Mesothelial cell of epicardium (in vitro differentiated cells): ENCODE measurements around the gene ATXN2. TPM values are rescaled to one million over a fixed set of nuclear protein-coding genes. Genes with fewer than 3 reads are reported as not detected.
A peak's percentile ranks its signal among the peaks of the same experiment; 100 is the strongest.

ENCODE experiments used
- DNase-seq, 2 experiments: peaks; one replicate each; pipeline ENCODE4 v3.0.0; 2021; ENCODE audit warnings: low spot score in 2 of 2; ENCODE audit not compliant: unreplicated experiment in 2 of 2
- H3K27ac Mint-ChIP-seq: 2 replicates; pipeline ENCODE4 v1.8.0; 2021; ENCODE audit warnings: mixed read lengths
- H3K27me3 Mint-ChIP-seq: 2 replicates; pipeline ENCODE4 v1.8.0; 2021; ENCODE audit warnings: low read depth, mixed read lengths
- H3K36me3 Mint-ChIP-seq: 2 replicates; pipeline ENCODE4 v1.8.0; 2021; ENCODE audit warnings: mixed read lengths
- H3K4me1 Mint-ChIP-seq: 2 replicates; pipeline ENCODE4 v1.8.0; 2021; ENCODE audit warnings: mixed read lengths
- H3K4me3 Mint-ChIP-seq: 2 replicates; pipeline ENCODE4 v1.8.0; 2021; ENCODE audit warnings: mild to moderate bottlenecking, moderate library complexity, mixed read lengths
- H3K9me3 Mint-ChIP-seq: 2 replicates; pipeline ENCODE4 v1.8.0; 2021; ENCODE audit warnings: mixed read lengths
- CTCF ChIP-seq: fragments of 200-600 bp; sonication (generic); IDR thresholded peaks from one replicate; pipeline ENCODE4 v1.5.0; 2021; ENCODE audit warnings: antibody characterized with exemption; ENCODE audit not compliant: unreplicated experiment
- total RNA-seq: library from RNA; stranded (reverse); gene quantifications from 3 replicates; pipeline ENCODE4 v1.2.1, GENCODE V29; 2021

ATXN2 gene
- total RNA-seq, 1 donor from 2014 or later, result 152 TPM

GRCh38 chr12:111412007-111412829, 186.9 kb downstream of the ATXN2 start:
- no peak for DNase-seq
- Mint-ChIP-seq H3K9me3 (no peaks in the 10 kb centered on the region), H3K27me3 (peaks cover 2% of the 10 kb centered on the region), H3K27ac (peak overlapping the region; percentile 1), H3K4me3 (no peak overlapping the region), H3K36me3 (no peaks in the 10 kb centered on the region), H3K4me1 (no peaks in the 10 kb centered on the region)
- TF ChIP-seq CTCF, result no peak

GRCh38 chr12:111411185-111411764, 187.8 kb downstream of the ATXN2 start:
- peaks cover 10% of the 10 kb centered on the region for H3K27me3 Mint-ChIP-seq
- peaks cover 6% of the 10 kb centered on the region for H3K4me1 Mint-ChIP-seq
- DNase-seq, result no peak
- H3K9me3 Mint-ChIP-seq, result no peaks in the 10 kb centered on the region
- TF ChIP-seq CTCF, result no peak
- H3K4me3 Mint-ChIP-seq, result no peak overlapping the region
- no peaks in the 10 kb centered on the region for H3K36me3 Mint-ChIP-seq
- no peak overlapping the region for H3K27ac Mint-ChIP-seq

- Mint-ChIP-seq H3K27me3 (peaks cover 12% of the 10 kb centered on the region), H3K9me3 (no peaks in the 10 kb centered on the region), H3K36me3 (no peaks in the 10 kb centered on the region), H3K27ac (no peak overlapping the region), H3K4me1 (peaks cover 8% of the 10 kb centered on the region), H3K4me3 (no peak overlapping the region)
- no peak for TF ChIP-seq CTCF
- DNase-seq, result no peak
Measured at GRCh38 chr12:111410431-111411184, 188.5 kb downstream of the ATXN2 start.

- H3K4me3 Mint-ChIP-seq, result no peak overlapping the region
- no peaks in the 10 kb centered on the region for H3K36me3 Mint-ChIP-seq
- H3K27ac Mint-ChIP-seq, result no peak overlapping the region
- DNase-seq, result no peak
- TF ChIP-seq CTCF, result no peak
- no peaks in the 10 kb centered on the region for H3K9me3 Mint-ChIP-seq
- H3K27me3 Mint-ChIP-seq, result peaks cover 14% of the 10 kb centered on the region
- H3K4me1 Mint-ChIP-seq, result peaks cover 9% of the 10 kb centered on the region
Measured at GRCh38 chr12:111409780-111410430, 189.2 kb downstream of the ATXN2 start.

GRCh38 chr12:111409403-111409779, 189.7 kb downstream of the ATXN2 start:
- H3K9me3 Mint-ChIP-seq, result no peaks in the 10 kb centered on the region
- no peak for TF ChIP-seq CTCF
- no peaks in the 10 kb centered on the region for H3K36me3 Mint-ChIP-seq
- DNase-seq, result no peak
- no peak overlapping the region for H3K4me3 Mint-ChIP-seq
- peaks cover 11% of the 10 kb centered on the region for H3K4me1 Mint-ChIP-seq
- H3K27me3 Mint-ChIP-seq, result peaks cover 19% of the 10 kb centered on the region
- no peak overlapping the region for H3K27ac Mint-ChIP-seq
